HuH-7 (cell line): ENCODE results near the gene NQO1.
"Not testable (repeated sequence)": the region's sequence is repeated elsewhere in the genome, so short reads cannot be mapped to it uniquely, and the experiment has no call there.

Experiments
- DNase-seq: peaks from one replicate; pipeline ENCODE4 v3.0.0; 2011; ENCODE audit warnings: low spot score

The NQO1 gene

DNA sequence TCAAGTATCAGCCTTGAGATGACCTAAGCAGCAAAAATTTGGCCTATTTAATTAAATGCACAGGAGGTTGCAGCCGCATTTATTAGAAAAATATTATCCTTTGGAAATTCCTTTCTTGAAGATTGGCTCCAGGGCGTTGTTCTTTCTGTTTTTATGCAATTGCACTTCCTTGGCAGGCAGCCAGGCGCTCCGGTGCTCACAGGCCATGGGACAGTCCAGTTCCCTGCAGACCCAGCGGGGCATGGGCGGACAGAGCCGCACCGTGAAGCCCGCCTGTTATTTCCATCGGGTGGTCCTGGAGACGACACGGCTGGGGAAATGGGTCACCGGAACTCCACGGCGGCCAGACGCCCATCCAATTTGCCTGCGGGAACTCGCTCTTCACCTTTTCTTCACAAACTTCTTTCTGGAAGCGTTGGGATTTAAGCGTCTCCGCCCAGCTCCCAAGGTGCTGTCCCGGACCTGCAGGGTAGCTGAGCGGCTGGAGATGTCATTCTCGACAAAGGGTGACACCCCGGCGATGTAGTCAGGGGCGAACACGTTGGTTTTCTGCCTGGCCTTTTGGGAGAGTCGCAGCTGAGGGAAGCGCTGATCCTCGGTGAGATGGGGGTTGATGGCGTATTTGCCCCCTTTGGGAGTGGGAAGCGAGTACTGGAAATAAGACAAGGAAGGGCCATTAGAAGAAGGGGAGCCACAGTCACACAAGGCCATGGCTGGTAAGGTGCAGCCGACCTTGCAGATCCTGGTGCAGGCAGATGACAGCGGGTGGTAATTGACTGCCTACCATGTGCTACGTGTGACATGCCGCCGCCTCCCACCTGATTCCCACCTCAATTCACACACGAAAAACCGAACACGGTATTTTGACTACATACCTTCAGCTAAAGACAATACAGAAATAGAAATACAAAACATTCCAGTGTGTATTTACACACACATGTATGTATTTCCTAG lies 15.9 kb upstream of the NQO1 start:
- no peak for DNase-seq

DNA sequence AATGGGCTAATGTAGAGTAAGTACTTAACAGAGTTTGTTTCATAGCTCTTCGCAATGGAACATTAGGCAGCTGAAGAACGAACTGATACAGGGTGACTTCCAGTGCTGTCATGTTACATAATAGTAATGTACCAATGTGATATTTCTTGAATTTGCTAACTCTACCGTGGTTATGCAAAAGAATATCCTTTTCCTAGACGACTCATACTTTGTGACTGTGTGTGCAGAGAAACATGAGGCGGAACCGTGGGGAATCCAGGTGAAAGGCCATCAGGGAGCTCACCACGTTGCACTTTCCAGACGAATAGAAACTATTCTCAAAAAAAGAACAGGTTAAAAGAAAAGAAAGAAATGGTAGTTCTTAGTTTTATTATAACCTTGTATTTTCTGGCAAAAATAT lies 15.2 kb upstream of the NQO1 start:
- no peak for DNase-seq

DNA sequence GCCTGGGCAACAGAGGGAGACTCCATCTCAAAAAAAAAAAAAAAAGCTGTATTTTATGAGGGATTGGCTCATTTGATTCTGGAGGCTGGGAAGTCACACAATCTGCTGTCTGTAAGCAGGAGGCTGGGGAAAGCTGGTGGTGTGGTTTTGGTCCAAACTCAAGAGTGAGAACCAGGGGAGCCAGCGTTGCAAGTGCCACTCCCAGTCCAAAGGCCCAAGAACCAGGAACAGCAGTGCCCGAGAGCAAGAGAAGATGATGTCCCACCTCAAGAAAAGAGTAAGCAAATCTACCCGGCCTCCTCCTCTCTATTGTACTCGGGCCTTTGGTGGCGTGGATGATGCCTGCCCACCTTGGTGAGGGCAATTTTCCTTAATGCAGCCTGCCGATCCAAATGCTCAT lies 5.7 kb upstream of the NQO1 start:
- DNase-seq, result no peak

DNA sequence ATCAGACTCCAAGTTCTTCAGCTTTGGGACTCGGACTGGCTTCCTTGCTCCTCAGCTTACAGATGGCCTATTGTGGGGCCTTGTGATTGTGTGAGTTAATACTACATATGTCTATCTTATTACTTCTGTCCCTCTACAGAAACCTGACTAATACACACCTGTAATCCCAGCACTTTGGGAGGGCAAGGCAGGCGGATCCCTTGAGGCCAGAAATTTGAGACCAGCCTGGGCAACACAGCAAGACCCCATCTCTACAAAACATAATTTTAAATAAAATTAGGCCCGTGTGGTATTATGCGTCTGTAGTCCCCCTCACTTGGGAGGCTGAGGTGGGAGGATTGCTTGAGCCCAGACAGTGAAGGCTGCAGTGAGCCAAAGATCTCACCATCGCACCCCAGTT lies 4.9 kb upstream of the NQO1 start:
- not testable (repeated sequence) for DNase-seq

DNA sequence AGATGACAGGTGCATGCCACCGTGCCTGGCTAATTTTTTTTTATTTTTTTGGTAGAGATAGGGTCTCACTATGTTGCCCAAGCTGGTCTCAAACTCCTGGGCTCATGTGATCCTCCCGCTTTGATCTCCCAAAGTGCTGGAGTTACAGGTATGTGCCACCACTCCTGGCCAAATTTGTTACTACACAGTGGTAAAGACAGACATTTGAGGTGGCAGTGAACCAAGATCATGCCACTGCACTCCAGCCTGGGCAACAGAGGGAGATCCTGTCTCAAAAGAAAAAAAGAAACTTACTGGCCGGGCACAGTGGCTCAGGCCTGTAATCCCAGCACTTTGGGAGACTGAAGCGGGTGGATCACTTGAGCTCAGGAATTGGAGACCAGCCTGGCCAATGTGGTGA lies 2.7 kb upstream of the NQO1 start:
- not testable (repeated sequence) for DNase-seq

DNA sequence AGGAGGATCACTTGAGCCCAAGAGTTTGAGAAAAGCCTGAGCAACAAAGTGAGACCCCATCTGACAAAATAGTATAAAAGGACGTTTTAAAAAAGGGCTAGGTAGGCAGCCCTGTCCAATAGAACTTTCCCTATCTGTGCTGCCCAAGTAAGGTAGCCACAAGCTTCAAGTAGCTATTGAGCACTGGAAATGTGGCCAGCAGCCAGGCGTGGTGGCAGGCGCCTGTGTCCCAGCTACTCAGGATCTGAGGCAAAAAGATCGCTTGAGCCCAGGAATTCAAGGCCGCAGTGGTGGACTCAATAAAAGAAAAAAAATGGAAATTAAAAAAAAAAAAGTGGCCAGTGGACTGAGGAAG lies 1.5 kb upstream of the NQO1 start:
- DNase-seq, result no peak

DNA sequence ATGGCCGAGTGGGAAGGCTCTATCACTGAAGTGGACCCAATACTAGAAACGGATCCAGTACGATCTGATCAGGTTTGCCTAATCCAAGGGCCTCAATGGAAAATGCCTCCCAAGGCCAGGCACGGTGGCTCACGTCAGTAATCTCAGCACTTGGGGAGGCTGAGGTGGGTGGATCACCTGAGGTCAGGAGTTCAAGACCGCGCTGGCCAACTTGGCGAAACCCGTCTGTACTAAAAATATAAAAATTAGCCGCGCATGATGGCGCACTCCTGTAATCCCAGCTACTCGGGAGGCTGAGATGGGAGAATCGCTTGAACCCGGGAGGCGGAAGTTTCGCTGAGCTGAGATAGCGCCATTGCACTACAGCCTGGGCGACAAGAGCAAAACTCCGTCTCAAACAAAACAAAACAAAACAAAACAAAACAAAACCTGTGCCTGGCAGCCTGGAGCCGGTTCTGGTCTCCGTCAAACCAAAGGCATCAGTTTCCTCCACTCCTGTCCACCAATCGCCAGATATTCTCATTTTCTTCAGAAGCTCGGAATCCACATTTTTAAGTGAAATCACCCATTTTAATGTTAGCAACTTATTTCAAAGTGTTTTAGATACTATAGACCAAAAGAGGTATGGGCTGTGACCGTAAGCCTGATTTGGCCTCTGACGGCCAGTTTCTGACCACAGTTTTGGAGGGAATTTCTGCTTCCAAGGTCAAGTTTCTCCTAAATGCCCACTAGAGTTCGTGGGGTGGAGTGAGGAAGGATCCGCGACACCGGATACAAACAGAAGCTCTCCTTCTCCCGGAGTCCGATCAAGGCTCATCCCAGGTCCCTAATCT lies 664 bp downstream of the NQO1 start:
- no peak for DNase-seq

DNA sequence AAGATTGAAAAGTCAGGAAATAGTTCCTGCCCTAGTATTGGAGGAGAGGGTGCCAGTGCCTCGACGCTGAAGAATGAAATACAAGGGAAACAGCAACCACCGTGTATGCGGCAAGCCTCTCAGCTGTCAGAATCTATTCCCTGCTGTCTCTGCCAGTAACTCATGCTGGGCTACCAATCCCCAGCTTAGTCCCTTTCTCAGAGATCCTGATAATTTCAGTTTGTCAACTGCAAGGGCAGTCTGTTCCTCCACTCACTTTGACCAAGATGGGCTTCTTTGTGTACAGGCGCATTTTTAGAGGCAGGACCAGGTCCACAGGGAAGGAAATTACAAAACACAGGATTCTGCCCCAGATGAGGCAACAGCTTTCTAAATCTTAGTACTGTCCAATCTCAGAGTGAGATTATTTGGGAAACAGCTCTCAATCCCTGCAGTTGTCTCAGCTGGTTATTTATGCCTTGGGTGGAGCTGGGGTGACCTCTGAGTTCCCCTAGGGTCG lies 1.3 kb downstream of the NQO1 start:
- no peak for DNase-seq

DNA sequence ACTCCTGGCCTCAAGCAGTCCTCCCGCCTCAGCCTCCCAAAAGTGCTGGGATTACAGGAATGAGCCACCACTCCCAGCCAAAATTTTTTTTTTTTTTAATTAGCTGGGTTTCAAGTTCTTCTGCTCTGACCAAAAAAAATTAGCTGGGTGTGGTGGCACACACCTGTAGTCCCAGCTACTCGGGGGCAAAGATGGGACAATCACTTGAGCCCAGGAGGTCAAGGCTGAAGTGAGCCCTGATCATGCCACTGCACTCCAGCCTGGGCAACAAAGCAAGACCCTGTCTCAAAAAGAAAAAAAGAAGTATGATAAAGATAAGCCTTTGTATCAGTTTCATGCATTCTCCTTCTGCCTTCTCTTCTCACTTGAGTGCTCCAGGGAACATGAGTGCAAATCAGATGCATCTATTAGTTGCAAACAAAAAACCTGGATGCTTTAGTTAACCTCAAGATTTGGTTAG lies 1.9 kb downstream of the NQO1 start:
- no peak for DNase-seq

DNA sequence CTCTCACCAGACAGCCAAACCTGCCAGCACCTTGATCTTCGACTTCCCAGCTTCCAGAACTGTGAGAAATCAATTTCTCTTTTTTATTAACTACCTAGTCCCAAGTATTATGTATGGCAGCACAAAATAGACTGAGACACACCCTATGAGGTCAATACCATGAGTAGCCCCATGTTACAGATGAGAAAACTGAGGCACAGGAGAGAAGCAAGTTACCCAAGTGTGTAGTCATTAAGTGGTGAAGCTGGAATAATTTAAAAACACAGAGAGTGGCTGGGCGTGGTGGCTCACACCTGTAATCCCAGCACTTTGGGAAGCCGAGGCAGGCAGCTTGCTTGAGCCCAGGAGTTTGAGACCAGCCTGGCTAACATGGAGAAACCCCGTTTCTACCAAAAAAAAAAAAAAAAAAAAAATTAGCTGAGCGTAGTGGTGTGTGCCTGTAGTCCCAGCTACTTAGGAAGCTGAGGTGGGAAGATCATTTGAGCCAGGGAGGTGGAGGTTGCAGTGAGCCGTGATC lies 4.9 kb downstream of the NQO1 start:
- no peak for DNase-seq

DNA sequence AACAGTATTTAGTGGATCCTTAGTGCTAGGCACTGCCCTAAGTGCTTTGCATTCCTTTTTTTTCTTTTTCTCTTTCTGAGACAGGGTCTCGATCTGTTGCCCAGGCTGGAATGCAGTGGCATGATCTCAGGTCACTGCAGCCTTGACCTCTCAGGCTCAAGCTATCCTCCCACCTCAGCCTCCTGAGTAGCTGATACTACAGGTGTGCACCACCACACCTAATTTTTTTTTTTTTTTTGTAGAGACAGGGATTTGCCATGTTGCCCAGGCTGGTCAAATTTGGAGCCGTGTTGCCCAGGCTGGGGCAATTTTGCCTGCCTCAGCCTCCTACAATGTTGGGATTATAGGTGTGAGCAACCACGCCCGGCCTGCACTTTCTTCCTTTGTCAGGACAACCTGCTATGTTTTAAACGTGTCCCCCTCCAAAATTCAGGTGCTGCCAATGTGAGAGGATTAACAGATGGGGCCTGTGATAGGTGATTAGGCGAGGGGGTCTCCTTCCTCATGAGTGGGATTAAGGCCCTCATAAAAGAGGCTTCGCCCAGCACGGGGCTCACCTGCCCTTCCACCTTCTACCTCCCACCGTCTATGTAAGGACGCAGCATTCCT lies 5.4 kb downstream of the NQO1 start:
- no peak for DNase-seq

DNA sequence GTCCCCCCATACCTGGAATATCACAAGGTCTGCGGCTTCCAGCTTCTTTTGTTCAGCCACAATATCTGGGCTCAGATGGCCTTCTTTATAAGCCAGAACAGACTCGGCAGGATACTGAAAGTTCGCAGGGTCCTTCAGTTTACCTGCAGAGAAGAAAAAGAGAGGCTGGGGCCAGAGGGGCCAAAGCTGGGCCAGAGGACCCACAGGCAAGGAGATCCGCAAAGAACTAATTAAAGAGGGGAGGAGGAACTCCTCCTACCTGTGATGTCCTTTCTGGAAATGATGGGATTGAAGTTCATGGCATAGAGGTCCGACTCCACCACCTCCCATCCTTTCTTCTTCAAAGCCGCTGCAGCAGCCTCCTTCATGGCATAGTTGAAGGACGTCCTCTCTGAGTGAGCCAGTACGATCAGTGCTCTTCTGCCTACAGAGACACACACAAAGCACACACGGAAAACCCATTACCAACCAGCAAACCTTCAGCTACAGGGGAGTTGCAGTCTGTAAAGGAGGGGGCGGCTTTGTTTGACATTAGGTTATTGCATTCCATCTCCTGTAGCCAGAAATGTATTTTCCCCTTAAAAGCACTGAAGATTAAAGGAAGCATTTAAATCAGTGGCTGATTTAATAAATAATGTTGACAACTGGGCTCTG lies 8.1 kb downstream of the NQO1 start:
- DNase-seq, result no peak

DNA sequence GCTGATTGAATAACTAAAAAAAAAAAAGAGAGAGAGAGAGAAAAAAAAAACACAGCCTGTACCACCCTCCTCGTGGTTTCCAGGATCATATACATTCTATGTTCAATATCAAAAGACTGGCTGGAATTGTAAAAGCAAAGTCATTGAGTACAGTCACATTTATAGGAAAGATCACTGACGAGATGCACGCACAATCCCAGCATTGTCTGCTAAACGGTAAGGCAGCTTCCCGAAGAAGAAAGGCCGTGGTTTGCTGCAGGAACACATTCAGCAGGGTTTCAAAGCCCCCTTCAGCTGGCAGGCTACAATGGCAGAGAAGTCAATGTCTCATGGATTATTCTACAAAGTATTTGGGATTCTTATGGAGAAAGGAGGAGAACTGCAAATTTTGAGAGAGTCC lies 9.3 kb downstream of the NQO1 start:
- no peak for DNase-seq

DNA sequence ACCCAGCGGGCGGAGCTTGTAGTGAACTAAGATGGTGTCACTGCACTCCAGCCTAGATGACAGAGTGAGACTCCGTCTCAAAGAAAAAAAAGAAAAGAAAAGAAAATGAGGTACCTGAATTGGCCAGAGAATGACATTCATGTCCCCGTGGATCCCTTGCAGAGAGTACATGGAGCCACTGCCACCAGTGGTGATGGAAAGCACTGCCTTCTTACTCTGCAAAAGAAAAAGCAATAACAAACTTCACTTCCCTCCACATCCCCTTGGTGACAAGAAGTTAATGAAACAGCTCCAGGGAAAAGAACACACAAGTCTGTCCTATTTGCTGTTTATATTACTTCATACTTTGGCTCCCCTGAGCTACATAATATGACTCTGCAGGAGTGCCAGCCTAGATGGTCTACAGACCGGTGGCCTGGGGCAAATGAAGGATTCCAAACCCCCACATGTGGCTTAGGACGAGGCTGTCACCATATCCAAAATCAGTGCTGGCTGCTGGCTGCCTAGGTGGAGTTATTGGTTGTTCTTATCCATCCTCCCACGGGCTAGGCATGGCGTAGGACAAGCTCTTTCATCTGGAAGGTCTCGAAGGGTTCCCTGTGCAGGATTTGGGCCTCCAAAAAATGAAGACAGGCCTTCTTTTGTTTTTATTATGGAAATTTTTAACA lies 13.3 kb downstream of the NQO1 start:
- no peak for DNase-seq

DNA sequence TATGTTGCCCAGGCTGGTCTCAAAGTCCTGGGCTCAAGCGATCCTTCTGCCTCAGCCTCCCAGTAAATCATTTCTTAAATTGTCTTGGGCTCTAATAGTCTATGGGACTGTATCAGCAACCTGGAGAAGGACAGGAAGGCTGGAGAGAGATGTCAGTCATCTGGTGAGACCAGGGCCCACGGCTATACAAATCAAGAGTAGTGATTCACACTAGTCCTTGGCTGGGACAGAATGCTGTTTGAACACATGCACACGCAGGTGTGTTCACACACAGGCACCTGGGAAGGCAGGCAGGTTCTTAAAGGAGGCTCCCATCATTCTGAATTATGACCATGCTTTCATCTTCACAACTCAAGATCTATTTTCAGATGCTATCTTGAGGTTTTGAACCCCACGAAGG lies 14.1 kb downstream of the NQO1 start:
- DNase-seq, result no peak

DNA sequence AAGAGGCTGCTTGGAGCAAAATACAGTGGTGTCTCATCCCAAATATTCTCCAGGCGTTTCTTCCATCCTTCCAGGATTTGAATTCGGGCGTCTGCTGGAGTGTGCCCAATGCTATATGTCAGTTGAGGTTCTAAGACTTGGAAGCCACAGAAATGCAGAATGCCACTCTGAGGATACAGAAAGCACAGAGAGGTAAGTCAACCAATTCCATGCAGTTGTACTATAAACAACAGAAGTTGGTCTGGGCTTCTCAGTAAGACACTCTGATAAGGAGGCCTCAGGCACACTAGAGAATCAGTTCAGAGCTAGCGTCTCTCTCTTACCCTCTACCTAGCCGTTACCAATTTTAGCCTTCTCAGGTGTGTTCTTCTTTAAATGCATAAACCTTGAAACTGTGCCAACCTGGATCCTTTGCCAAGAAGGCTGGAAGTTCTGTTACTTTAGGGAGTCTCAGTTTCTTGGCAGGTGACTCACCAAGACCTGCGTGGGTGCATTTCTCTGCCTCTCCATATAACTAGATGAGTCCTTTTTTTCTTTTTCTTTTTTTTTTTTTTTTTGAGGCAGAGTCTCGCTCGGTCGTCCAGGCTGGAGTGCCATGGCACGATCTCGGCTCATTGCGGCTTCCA lies 15.1 kb downstream of the NQO1 start:
- DNase-seq, result no peak

DNA sequence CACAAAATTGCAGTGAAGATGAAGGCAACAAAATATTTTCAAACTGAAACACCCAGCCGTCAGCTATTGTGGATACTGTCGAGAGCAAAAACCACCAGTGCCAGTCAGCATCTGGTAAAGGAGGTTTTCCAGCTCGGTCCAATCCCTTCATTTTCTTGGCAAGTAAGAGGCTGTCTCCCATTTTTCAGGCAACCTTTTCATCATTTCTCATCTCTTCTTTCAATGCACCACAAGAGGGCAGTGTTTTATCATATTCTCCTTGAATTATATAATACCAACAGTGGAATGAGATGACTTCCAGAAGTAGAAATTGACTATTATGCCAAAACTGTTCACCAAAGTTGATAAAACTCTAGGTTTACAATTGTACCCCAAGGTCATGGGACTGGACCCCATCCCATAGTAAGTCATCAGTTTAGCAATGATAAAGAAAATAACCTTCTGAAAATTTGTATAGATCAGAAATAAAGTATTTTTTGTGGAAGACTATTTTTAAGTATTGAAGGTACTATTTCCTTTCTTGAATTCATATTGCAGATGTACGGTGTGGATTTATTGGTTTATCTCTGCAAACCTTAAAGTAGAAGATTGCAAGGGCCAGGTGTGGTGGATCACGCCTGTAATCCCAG lies 16.8 kb downstream of the NQO1 start:
- no peak for DNase-seq

DNA sequence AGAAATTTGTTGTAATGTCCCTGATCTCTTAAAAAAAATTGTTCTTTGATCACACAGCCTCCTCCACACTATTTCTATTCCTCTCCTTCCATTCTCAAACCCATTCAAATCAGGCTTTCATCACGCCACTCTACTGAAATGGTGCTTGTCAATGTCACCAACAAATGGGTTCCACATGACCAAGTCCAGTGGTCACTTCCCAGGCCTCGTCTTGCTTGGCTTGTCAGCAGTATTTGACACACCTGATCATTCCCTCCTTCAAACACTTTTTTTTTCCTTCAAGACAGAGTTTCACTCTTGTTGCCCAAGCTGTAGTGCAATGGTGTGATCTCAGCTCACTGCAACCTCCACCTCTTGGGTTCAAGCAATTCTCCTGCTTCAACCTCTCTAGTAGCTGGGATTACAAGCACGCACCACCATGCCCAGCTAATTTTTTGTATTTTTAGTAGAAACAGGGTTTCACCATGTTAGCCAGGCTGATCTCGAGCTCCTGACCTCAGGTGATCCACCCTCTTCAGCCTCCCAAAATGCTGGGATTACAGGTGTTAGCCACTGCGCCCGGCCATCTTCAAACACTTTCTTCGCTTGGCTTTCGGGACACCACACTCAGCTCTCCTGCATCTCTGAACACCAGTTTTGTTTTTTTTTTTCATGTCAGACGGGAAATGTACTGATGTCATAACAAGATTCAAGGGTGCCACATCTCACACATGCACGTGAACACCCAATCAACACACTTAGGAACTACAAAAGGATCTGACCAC lies 18.3 kb downstream of the NQO1 start:
- DNase-seq, result no peak

DNA sequence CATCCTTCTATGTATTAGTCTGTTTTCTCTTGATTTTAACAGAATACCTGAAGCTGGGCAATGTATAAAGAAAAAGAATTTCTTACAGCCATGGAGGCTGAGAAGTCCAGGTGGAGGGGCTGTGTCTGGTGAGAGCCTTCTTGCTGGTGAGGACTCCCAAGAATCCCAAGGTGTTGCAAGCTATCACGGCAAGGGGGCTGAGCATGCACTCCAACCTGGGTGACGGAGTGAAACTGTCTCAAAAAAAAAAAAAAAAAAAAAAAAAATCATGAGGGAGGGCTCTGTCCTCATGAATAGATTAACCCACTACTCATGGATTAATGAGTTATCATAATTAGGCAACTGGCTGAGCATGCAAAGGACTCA lies 19.4 kb downstream of the NQO1 start:
- DNase-seq, result no peak
